Peyer's patch (tissue), 4 donors: ENCODE measurements around the gene SEC16B. TPM values are rescaled to one million over a fixed set of nuclear protein-coding genes. Genes with fewer than 3 reads are reported as not detected.
A peak's percentile ranks its signal among the peaks of the same experiment; 100 is the strongest.

Experiments used
- DNase-seq, 3 donors: peaks; one replicate each; pipeline ENCODE4 v3.0.0-alpha.2; 2017 to 2019
- H3K27ac ChIP-seq, 4 donors: fragments of 200-600 bp; sonication (generic); one replicate each; pipeline ENCODE4 v1.5.1; 2016 to 2019
- H3K27me3 ChIP-seq, 2 donors: fragments of 200-600 bp; sonication (generic); one replicate each; pipeline ENCODE4 v1.5.1; 2019
- H3K36me3 ChIP-seq, 3 donors: fragments of 200-600 bp; sonication (generic); one replicate each; pipeline ENCODE4 v1.5.1; 2016 to 2019
- H3K4me1 ChIP-seq, 4 donors: fragments of 200-600 bp; sonication (generic); one replicate each; pipeline ENCODE4 v1.5.1; 2016 to 2019
- H3K4me3 ChIP-seq, 4 donors: fragments of 200-600 bp; sonication (generic); 1 replicate in 3 of 4; 2 replicates in 1 of 4; pipeline ENCODE4 v1.5.1; 2016 to 2019; ENCODE audit warnings: mild to moderate bottlenecking in 1 of 4
- H3K9me3 ChIP-seq, 4 donors: fragments of 200-600 bp; sonication (generic); one replicate each; pipeline ENCODE4 v1.5.1; 2016 to 2019; ENCODE audit warnings: mild to moderate bottlenecking in 1 of 4
- POLR2A ChIP-seq, 2 donors: fragments of 450-650 bp; IDR thresholded peaks; one replicate each; pipeline ENCODE4 v1.5.1; 2017; ENCODE audit warnings: antibody characterized with exemption in 2 of 2, mild to moderate bottlenecking in 2 of 2, moderate library complexity in 2 of 2
- total RNA-seq, 4 donors: library from RNA; depleted of rRNA; stranded (reverse); fragments of >200 nt; gene quantifications; one replicate each; pipeline ENCODE4 v1.1.0, GENCODE V29; 2016
- TF ChIP-seq, protein P1 (sequence below), 6 experiments: fragments of 450-650 bp in 4 of 6; fragments of 200-600 bp in 2 of 6; sonication (generic) in 1 of 6; IDR thresholded peaks; one replicate each; pipeline ENCODE4 v1.5.1; 2017 to 2019; ENCODE audit warnings: antibody characterized with exemption in 6 of 6, mild to moderate bottlenecking in 3 of 6, moderate library complexity in 1 of 6

Gene SEC16B
- total RNA-seq, 4 donors from 2014 or later: 20.6 to 147 (median 55.0) TPM

- Histone ChIP-seq H3K9me3 (no peaks in the 10 kb centered on the region), H3K27ac (no peak overlapping the region), H3K36me3 (peaks cover 0 to 59% (median 0%) of the 10 kb centered on the region in 3 donors), H3K27me3 (no peaks in the 10 kb centered on the region), H3K4me3 (no peak overlapping the region), H3K4me1 (no peaks in the 10 kb centered on the region)
- TF ChIP-seq POLR2A (IDR thresholded peaks at IDR 0.05): no peak
- TF ChIP-seq, protein P1, sequence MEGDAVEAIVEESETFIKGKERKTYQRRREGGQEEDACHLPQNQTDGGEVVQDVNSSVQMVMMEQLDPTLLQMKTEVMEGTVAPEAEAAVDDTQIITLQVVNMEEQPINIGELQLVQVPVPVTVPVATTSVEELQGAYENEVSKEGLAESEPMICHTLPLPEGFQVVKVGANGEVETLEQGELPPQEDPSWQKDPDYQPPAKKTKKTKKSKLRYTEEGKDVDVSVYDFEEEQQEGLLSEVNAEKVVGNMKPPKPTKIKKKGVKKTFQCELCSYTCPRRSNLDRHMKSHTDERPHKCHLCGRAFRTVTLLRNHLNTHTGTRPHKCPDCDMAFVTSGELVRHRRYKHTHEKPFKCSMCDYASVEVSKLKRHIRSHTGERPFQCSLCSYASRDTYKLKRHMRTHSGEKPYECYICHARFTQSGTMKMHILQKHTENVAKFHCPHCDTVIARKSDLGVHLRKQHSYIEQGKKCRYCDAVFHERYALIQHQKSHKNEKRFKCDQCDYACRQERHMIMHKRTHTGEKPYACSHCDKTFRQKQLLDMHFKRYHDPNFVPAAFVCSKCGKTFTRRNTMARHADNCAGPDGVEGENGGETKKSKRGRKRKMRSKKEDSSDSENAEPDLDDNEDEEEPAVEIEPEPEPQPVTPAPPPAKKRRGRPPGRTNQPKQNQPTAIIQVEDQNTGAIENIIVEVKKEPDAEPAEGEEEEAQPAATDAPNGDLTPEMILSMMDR (IDR thresholded peaks at IDR 0.05): no peak
- DNase-seq: no peak
These were observed 3.7 kb downstream of the SEC16B start for GRCh38 chr1:177966199-177966598.

- no peak for DNase-seq
- H3K4me3 ChIP-seq: no peak overlapping the region
- no peaks in the 10 kb centered on the region for H3K4me1 ChIP-seq
- no peaks in the 10 kb centered on the region for H3K9me3 ChIP-seq
- H3K27ac ChIP-seq: no peak overlapping the region
- peaks cover 0 to 68% (median 0%) of the 10 kb centered on the region in 3 donors for H3K36me3 ChIP-seq
- H3K27me3 ChIP-seq: no peaks in the 10 kb centered on the region
- TF ChIP-seq POLR2A (IDR thresholded peaks at IDR 0.05): no peak
- TF ChIP-seq, protein P1 (IDR thresholded peaks at IDR 0.05): no peak
These were observed 4.6 kb downstream of the SEC16B start for GRCh38 chr1:177965293-177965692.

DNA sequence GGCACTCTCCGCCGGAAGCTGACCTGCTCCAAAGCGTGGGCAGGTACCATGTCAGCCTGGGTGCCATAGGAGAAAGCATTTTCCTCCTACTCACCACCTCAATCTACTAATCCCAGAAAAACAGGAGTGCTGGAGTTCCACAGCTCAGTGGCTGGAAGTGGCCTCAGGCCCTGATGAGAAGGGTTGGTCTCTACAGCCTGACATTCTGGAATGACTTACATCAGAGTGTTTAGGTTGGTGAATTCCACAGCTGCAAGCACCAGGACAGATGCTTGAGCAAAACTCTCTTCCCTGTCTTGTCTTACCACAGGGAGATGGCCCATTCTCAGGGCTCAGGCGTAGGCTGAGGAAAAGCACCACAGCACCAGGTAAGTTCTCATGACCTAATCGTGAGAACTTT, 5.5 kb downstream of the SEC16B start:
- Histone ChIP-seq H3K36me3 (peaks cover 0 to 70% (median 0%) of the 10 kb centered on the region in 3 donors), H3K9me3 (no peaks in the 10 kb centered on the region), H3K4me3 (no peak overlapping the region), H3K4me1 (no peaks in the 10 kb centered on the region), H3K27me3 (no peaks in the 10 kb centered on the region), H3K27ac (no peak overlapping the region)
- no peak for DNase-seq
- TF ChIP-seq, protein P1 (IDR thresholded peaks at IDR 0.05): no peak
- TF ChIP-seq POLR2A (IDR thresholded peaks at IDR 0.05): no peak

- peaks cover 0 to 69% (median 0%) of the 10 kb centered on the region in 3 donors for H3K36me3 ChIP-seq
- DNase-seq: no peak
- H3K4me1 ChIP-seq: no peaks in the 10 kb centered on the region
- no peaks in the 10 kb centered on the region for H3K27me3 ChIP-seq
- H3K4me3 ChIP-seq: no peak overlapping the region
- TF ChIP-seq, protein P1 (IDR thresholded peaks at IDR 0.05): no peak
- TF ChIP-seq POLR2A (IDR thresholded peaks at IDR 0.05): no peak
- H3K27ac ChIP-seq: no peak overlapping the region
- no peaks in the 10 kb centered on the region for H3K9me3 ChIP-seq
These were observed 8.8 kb downstream of the SEC16B start for GRCh38 chr1:177960939-177961622.

DNA sequence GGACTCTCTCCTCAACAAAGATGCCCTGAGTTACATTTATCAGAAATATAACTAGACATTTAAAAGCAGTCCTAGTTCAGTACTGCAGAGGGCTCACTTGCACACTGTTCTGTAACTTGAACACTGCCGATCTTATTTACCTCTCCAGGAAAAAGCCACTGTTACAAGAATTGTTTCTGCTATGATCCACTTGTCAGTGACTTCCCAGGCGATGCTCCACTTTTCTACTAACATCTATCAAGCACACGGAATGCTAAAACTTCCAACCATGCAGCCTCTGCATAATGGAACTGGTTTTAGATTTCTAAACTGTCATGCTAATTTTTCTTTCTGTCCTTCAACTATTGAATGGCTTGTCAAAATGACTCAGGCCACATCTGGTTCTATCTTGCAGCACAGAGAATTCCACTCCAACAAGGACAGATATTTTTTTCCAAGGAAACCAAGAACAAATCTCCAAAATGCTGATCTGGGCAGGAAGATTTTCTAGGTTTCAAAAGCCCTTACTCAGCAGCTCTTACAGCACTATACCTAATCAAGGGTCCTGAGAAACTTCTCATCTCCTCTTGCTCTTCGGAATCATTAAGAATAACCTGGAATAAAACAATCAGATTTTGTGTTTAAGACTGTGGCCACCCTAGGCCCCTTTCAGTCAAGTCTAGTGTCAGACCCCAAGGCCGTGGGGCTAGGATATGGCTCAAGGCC, 9.9 kb downstream of the SEC16B start:
- no peak overlapping the region for H3K27ac ChIP-seq
- H3K27me3 ChIP-seq: no peaks in the 10 kb centered on the region
- no peak overlapping the region for H3K4me3 ChIP-seq
- no peaks in the 10 kb centered on the region for H3K4me1 ChIP-seq
- peaks cover 0 to 66% (median 0%) of the 10 kb centered on the region in 3 donors for H3K36me3 ChIP-seq
- DNase-seq: no peak
- TF ChIP-seq, protein P1 (IDR thresholded peaks at IDR 0.05): peak in 3 of 6 experiments; percentile 40 to 54 (median 42)
- TF ChIP-seq POLR2A (IDR thresholded peaks at IDR 0.05): no peak
- no peaks in the 10 kb centered on the region for H3K9me3 ChIP-seq
